Activated CD4-positive, alpha-beta T cell treated with anti-CD3 and anti-CD28 coated beads, Interleukin-10, Interleukin-2, amounts not matched to agents 100 ng/mL and 50 ng/mL, durations not matched to agents 16 hours and 8 hours (primary cell): ENCODE data around the gene DUX4.
"Not testable (repeated sequence)": the region's sequence is repeated elsewhere in the genome, so short reads cannot be mapped to it uniquely, and the experiment has no call there.

Source experiments
- DNase-seq: peaks from one replicate; pipeline ENCODE4 v3.0.0-alpha.2; 2020

The DUX4 gene

DNA sequence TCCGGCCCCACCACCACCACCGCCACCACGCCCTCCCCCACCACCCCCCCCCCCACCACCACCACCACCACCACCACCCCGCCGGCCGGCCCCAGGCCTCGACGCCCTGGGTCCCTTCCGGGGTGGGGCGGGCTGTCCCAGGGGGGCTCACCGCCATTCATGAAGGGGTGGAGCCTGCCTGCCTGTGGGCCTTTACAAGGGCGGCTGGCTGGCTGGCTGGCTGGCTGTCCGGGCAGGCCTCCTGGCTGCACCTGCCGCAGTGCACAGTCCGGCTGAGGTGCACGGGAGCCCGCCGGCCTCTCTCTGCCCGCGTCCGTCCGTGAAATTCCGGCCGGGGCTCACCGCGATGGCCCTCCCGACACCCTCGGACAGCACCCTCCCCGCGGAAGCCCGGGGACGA lies at the start of gene DUX4:
DUX4 (plus strand) TSS at position 347 of the 400 bp plus-strand sequence; CDS start at position 347, 0 bp downstream.
- not testable (repeated sequence) for DNase-seq

GRCh38 chr4:190175436-190175835 lies 1.9 kb downstream of the DUX4 start:
- DNase-seq, result not testable (repeated sequence)

- DNase-seq, result peak; percentile 38
Observed at GRCh38 chr4:190177727-190178605, 4.4 kb downstream of the DUX4 start.

DNA sequence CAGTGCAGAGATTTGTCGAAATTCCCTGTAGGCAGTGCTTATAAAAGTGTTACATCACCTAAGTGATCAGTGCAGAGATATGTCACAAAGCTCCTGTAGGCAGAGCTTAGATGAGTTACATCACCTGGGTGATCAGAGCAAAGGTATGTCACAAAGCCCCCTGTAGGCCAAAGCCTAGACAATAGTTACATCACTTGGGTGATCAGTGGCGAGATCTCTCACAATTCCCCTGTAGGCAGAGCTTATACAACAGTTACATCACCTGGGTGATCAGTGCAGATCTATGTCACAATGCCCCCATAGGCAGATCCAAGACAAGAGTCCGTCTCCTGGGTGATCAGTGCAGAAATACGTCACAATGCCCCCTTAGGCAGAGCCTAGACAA lies 5.0 kb downstream of the DUX4 start:
- DNase-seq, result not testable (repeated sequence)

DNA sequence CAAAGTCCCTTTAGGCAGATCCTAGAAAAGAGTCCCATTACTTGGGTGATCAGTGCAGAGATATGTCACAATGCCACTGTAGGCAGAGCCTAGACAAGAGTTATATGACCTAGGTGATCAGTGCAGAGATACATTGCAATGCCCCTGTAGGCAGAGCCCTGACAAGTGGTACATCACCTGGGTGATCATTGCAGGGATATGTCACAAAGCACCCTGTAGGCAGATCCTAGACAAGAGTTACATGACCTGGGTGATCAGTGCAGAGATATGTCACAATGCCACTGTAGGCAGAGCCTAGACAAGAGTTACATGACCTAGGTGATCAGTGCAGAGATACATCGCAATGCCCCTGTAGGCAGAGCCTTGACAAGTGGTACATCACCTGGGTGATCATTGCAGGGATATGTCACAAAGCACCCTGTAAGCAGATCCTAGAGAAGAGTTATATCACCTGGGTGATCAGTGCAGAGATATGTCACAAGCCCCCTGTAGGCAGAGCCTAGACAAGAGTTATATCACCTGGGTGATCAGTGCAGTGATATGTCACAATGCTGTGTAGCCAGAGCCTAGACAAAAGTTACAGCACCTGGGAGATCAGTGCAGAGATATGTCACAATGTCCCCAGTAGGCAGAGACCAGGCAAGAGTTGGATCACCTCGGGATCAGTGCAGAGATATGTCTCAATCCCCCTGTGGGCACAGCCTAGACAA lies 5.6 kb downstream of the DUX4 start:
- DNase-seq, result peak; percentile 5

DNA sequence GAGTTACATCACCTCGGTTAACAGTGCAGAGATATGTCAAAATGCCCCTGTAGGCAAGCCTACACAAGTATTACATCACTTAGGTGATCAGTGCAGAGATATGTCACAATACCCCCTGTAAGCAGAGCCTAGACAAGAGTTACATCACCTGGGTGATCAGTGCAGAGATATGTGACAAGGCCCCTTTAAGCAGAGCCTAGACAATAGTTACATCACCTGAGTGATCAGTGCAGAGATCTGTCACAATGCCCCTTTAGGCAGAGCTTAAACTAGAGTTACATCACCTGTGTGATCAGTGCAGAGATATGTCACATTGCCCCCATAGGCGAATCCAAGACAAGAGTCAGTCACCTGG lies 6.1 kb downstream of the DUX4 start:
- DNase-seq, result not testable (repeated sequence)

GRCh38 chr4:190180947-190181346 lies 7.4 kb downstream of the DUX4 start:
- DNase-seq, result not testable (repeated sequence)

DNA sequence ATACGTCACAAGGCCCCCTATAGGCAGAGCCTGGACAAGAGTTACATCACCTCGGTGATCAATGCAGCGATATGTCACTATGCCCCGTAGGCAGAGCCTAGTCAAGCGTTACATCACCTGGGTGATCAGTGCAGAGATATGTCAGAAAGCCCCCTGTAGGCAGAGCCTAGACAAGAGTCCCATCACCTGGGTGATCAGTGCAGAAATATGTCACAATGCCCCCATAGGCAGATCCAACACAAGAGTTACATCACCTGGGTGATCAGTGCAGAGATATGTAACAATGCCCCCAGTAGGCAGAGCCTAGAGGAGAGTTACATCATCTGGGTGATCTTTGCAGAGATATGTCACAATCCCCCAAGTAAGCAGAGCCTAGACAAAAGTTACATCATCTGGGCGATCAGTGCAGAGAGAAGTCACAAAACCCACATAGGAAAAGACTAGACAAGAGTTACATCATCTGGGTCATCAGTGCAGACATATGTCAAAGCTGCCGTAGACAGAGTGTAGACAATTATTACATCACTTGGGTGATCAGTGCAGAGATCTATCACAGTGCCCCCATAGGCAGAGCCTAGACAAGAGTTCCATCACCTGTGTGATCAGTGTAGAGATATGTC lies 8.0 kb downstream of the DUX4 start:
- peak; percentile 34 for DNase-seq

DNA sequence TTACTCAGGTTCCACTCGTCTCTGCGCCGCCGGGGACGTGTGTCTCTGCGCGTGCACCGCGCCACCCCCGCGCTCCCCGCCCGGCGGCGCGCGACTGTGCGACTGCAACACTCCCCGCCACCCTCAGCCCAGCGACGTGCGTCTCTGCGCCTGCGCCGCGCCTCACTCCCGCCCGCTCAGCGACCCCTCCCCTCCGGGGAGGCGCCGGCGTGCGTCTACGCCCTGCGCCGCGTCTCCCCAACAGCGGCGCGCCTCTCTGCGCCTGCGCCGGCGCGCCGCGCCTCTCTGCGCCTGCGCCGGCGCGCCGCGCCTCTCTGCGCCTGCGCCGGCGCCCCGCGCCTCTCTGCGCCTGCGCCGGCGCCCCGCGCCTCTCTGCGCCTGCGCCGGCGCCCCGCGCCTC lies 29.9 kb downstream of the DUX4 start:
- DNase-seq, result not testable (repeated sequence)
